IMR-90 (cell line): Measurements from ENCODE around the gene RIT1. TPM values are rescaled to one million over a fixed set of nuclear protein-coding genes. Genes with fewer than 3 reads are reported as not detected.

Source experiments
- ATAC-seq: fragments of 200-7000 bp; cut with Tn5 transposase; 2 replicates; pipeline ENCODE4 v1.9.1; 2020; ENCODE audit warnings: low read depth, mild to moderate bottlenecking, moderate library complexity
- BruUV-seq: library from RNA; stranded (reverse); fragments of 400-500 nt; replicated peaks from 2 replicates; lab custom pipeline; 2021; lab: Mats Ljungman, UMichigan
- CTCF ChIA-PET: fragments of 300-600 bp; formaldehyde crosslinking; extraction: SDS; loops from one replicate; lab custom pipeline; 2021; ENCODE audit warnings: antibody characterized with exemption; lab: Yijun Ruan, JAX
- POLR2A ChIA-PET: fragments of 300-600 bp; sonication (Branson Sonifier 250); formaldehyde crosslinking; loops from one replicate; lab custom pipeline; 2022; ENCODE audit warnings: antibody characterized with exemption; ENCODE audit not compliant: unreplicated experiment; lab: Charles Lee
- DNase-seq: peaks from one replicate; pipeline ENCODE4 v3.0.0; 2013
- H2AFZ ChIP-seq: replicated peaks from 2 replicates; pipeline ENCODE3; 2013; ENCODE audit warnings: low read length, mild to moderate bottlenecking; ENCODE audit not compliant: poor library complexity
- H2AK5ac ChIP-seq: 2 replicates; pipeline ENCODE4 v1.6.1; 2013; ENCODE audit warnings: low read depth, low read length, inconsistent platforms
- H2AK9ac ChIP-seq: replicated peaks from 2 replicates; pipeline ENCODE3; 2013; ENCODE audit warnings: mild to moderate bottlenecking, low read depth, low read length, moderate library complexity; ENCODE audit not compliant: poor library complexity
- H2BK120ac ChIP-seq: 2 replicates; pipeline ENCODE4 v1.6.1; 2013; ENCODE audit warnings: low read depth, low read length, inconsistent platforms
- H2BK15ac ChIP-seq: 3 replicates; pipeline ENCODE4 v1.6.1; 2013; ENCODE audit warnings: low read depth, low read length, inconsistent platforms
- H2BK20ac ChIP-seq: 2 replicates; pipeline ENCODE4 v1.6.1; 2013; ENCODE audit warnings: low read depth, mild to moderate bottlenecking, inconsistent platforms, low read length, moderate library complexity
- H2BK5ac ChIP-seq: 2 replicates; pipeline ENCODE4 v1.6.1; 2013; ENCODE audit warnings: mild to moderate bottlenecking, low read depth, low read length, inconsistent platforms; ENCODE audit not compliant: poor library complexity, severe bottlenecking
- H3K14ac ChIP-seq: replicated peaks from 2 replicates; pipeline ENCODE4 v1.6.1; 2013; ENCODE audit warnings: low read depth, low read length, inconsistent platforms
- H3K18ac ChIP-seq: 2 replicates; pipeline ENCODE4 v1.6.1; 2013; ENCODE audit warnings: low read depth, low read length, control low read depth
- H3K23ac ChIP-seq: 2 replicates; pipeline ENCODE4 v1.6.1; 2013; ENCODE audit warnings: low read depth, low read length, inconsistent platforms
- H3K27ac ChIP-seq: 2 replicates; pipeline ENCODE4 v1.5.1; 2013; ENCODE audit warnings: mild to moderate bottlenecking, control low read depth, low read length; ENCODE audit not compliant: insufficient read depth
- H3K27me3 ChIP-seq: 2 replicates; pipeline ENCODE4 v1.6.1; 2013; ENCODE audit warnings: low read length; ENCODE audit not compliant: control insufficient read depth, insufficient read depth
- H3K36me3 ChIP-seq: 2 replicates; pipeline ENCODE4 v1.6.1; 2013; ENCODE audit warnings: low read length, mixed read lengths; ENCODE audit not compliant: control insufficient read depth, insufficient read depth
- H3K4ac ChIP-seq: 2 replicates; pipeline ENCODE4 v1.6.1; 2013; ENCODE audit warnings: low read depth, low read length, inconsistent platforms
- H3K4me1 ChIP-seq: 2 replicates; pipeline ENCODE4 v1.6.1; 2013; ENCODE audit warnings: low read length, mixed read lengths; ENCODE audit not compliant: control insufficient read depth, insufficient read depth
- H3K4me2 ChIP-seq: 2 replicates; pipeline ENCODE4 v1.6.1; 2013; ENCODE audit warnings: low read depth, mild to moderate bottlenecking, control low read depth, low read length, moderate library complexity
- H3K4me3 ChIP-seq: 2 replicates; pipeline ENCODE4 v1.5.1; 2013; ENCODE audit warnings: low read depth, mild to moderate bottlenecking, control low read depth, low read length, moderate library complexity; ENCODE audit not compliant: insufficient read depth
- H3K56ac ChIP-seq: 2 replicates; pipeline ENCODE4 v1.6.1; 2013; ENCODE audit warnings: low read length, inconsistent platforms; ENCODE audit not compliant: insufficient read depth; ENCODE audit errors: extremely low read depth
- H3K79me1 ChIP-seq, 2 experiments: 2 replicates each; pipeline ENCODE4 v1.6.1; 2013; ENCODE audit warnings: low read length in 2 of 2, inconsistent platforms in 1 of 2, low read depth in 1 of 2
- H3K9ac ChIP-seq: 2 replicates; pipeline ENCODE4 v1.6.1; 2013; ENCODE audit warnings: low read depth, low read length, control low read depth
- H3K9me1 ChIP-seq: 2 replicates; pipeline ENCODE4 v1.6.1; 2013; ENCODE audit warnings: low read length, inconsistent platforms; ENCODE audit not compliant: insufficient read depth
- H3K9me3 ChIP-seq: 2 replicates; pipeline ENCODE4 v1.6.1; 2013; ENCODE audit warnings: low read length; ENCODE audit not compliant: control insufficient read depth, insufficient read depth
- H4K20me1 ChIP-seq: 2 replicates; pipeline ENCODE4 v1.6.1; 2013; ENCODE audit warnings: low read length, inconsistent platforms; ENCODE audit not compliant: insufficient read depth
- H4K5ac ChIP-seq: 2 replicates; pipeline ENCODE4 v1.6.1; 2013; ENCODE audit warnings: mild to moderate bottlenecking, low read depth, low read length, control low read depth
- H4K8ac ChIP-seq, 2 experiments: 2 replicates each; pipeline ENCODE4 v1.6.1; 2013; ENCODE audit warnings: low read depth in 2 of 2, low read length in 2 of 2, control low read depth in 1 of 2, inconsistent platforms in 1 of 2
- H4K91ac ChIP-seq: 2 replicates; pipeline ENCODE4 v1.6.1; 2013; ENCODE audit warnings: low read depth, low read length, inconsistent platforms; ENCODE audit not compliant: insufficient read depth
- BHLHE40 ChIP-seq: fragments of 150-350 bp; IDR thresholded peaks from 2 replicates; pipeline ENCODE4 v1.6.1; 2016; ENCODE audit warnings: mild to moderate bottlenecking, low read depth, low read length
- FOS ChIP-seq: fragments of 150-350 bp; IDR thresholded peaks from 2 replicates; pipeline ENCODE4 v1.6.1; 2016; ENCODE audit warnings: low read depth, low read length
- POLR2A ChIP-seq: IDR thresholded peaks from 2 replicates; pipeline ENCODE4 v1.6.1; 2012; ENCODE audit warnings: mild to moderate bottlenecking, low read depth, low read length
- WGBS, 2 experiments: methylation state at CpG; one replicate each; pipeline versions ENCODE4 v1.1.5 to v1.1.7; 2013; ENCODE audit warnings: missing lambda C conversion rate in 2 of 2; ENCODE audit not compliant: insufficient read length in 1 of 2; ENCODE audit errors: extremely low coverage in 2 of 2; 5-methylcytosine and 5-hydroxymethylcytosine counted together
- dilution Hi-C: fragments of 300-500 bp; cut with HindIII; formaldehyde crosslinking; loops from one replicate; pipeline ENCODE4 v1.14.3; 2018; ENCODE audit warnings: low sequenced_read_pairs; ENCODE audit not compliant: unreplicated experiment
- in situ Hi-C: fragments of 300-500 bp; cut with MboI; formaldehyde crosslinking; loops from 3 replicates; pipeline ENCODE4 v1.14.3; 2019; ENCODE audit warnings: low sequenced_read_pairs, inconsistent platforms, mixed read lengths
- intact Hi-C: fragments of 100-400 bp; cut with micrococcal nuclease; formaldehyde crosslinking; loops from 2 replicates; pipeline ENCODE4 v1.10.0; 2022
- polyA plus RNA-seq, 3 experiments: library from polyadenylated mRNA; depleted of rRNA; stranded (reverse); fragments of >200 nt; gene quantifications; 2 replicates each; pipeline ENCODE4 v1.2.3, GENCODE V29; 2012; ENCODE audit warnings: low replicate concordance in 1 of 3
- total RNA-seq: library from RNA; depleted of rRNA; stranded (reverse); fragments of >200 nt; gene quantifications from 2 replicates; pipeline ENCODE4 v1.2.3, GENCODE V29; 2012
- TF ChIP-seq, protein P1 (sequence below): conservative IDR thresholded peaks from 2 replicates; pipeline ENCODE4 v1.5.1; 2012; ENCODE audit warnings: mild to moderate bottlenecking, low read depth, low read length, improper control_type of control experiment

RIT1 gene
- total and polyA plus RNA-seq, 2 of the 4 experiments (the other 2 are of a cell fraction): 29.6 to 46.8 TPM

DNA sequence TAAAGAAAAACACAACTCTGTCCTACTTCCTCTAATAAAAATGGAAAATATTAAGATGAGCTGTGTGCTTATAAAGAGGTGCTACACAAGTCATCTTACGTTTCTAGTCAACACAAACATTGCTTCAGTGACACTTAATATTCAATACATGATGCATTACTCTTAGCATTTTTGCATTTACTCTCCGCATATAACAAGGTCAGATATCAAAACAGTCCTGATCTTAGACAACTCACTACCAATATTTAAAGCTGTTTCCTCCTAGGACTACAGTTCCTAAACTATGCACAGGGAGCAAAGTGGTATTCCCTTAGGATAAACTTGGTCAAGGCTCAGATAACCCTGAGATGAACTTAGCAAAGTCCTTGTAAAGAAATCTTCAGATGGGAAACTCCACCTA is 12.3 kb downstream of the RIT1 start:
- Histone ChIP-seq H2BK20ac (no peak overlapping the region), H2BK15ac (no peak overlapping the region), H3K27ac (no peak overlapping the region), H3K9me3 (no peaks in the 10 kb centered on the region), H3K4me3 (no peak overlapping the region), H2AK5ac (no peak overlapping the region), H3K79me1 (peaks cover 8 to 27% of the 10 kb centered on the region in 2 experiments), H4K5ac (no peak overlapping the region), H3K4ac (no peak overlapping the region), H2AFZ (no peak overlapping the region), H3K4me2 (no peak overlapping the region), H4K8ac (no peak overlapping the region), H2BK120ac (no peak overlapping the region), H3K4me1 (peaks cover 2% of the 10 kb centered on the region), H2AK9ac (no peak overlapping the region), H4K20me1 (no peaks in the 10 kb centered on the region), H3K14ac (no peak overlapping the region), H3K18ac (no peak overlapping the region), H3K23ac (no peak overlapping the region), H3K9ac (no peak overlapping the region), H3K56ac (no peak overlapping the region), H2BK5ac (no peak overlapping the region), H3K27me3 (no peaks in the 10 kb centered on the region), H3K9me1 (no peaks in the 10 kb centered on the region; the same call in 1 of the 2 replicates), H3K36me3 (peaks cover 47% of the 10 kb centered on the region), H4K91ac (no peak overlapping the region)
- dilution Hi-C loops: no loop called here
- in situ Hi-C loops: no loop called here
- no CpG with 5 or more reads among the region's 2 CpGs for WGBS, 2 experiments
- intact Hi-C loops: no loop called here
- no TSS peak for BruUV-seq
- ChIA-PET POLR2A (interaction anchor here (1.2 kb wide), 1 partner anchor 8 kb away, joined by 3 read pairs; no protein-coding TSS in a partner anchor), CTCF (no interaction called here)
- no peak for ATAC-seq
- TF ChIP-seq FOS (no peak), POLR2A (no peak), BHLHE40 (no peak)
- TF ChIP-seq, protein P1, sequence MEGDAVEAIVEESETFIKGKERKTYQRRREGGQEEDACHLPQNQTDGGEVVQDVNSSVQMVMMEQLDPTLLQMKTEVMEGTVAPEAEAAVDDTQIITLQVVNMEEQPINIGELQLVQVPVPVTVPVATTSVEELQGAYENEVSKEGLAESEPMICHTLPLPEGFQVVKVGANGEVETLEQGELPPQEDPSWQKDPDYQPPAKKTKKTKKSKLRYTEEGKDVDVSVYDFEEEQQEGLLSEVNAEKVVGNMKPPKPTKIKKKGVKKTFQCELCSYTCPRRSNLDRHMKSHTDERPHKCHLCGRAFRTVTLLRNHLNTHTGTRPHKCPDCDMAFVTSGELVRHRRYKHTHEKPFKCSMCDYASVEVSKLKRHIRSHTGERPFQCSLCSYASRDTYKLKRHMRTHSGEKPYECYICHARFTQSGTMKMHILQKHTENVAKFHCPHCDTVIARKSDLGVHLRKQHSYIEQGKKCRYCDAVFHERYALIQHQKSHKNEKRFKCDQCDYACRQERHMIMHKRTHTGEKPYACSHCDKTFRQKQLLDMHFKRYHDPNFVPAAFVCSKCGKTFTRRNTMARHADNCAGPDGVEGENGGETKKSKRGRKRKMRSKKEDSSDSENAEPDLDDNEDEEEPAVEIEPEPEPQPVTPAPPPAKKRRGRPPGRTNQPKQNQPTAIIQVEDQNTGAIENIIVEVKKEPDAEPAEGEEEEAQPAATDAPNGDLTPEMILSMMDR: no peak
- no peak for DNase-seq
